ENCODE results near the gene CCDC93.

GRCh38 chr2:117968722-117969121 lies 45.1 kb downstream of the CCDC93 start:
- TF ChIP-seq CTCF (IDR thresholded peaks at IDR 0.05; ENCODE audit: low read depth, low read length) (no peak), POLR2A (IDR thresholded peaks at IDR 0.05; ENCODE audit: extremely low read depth, insufficient read length) (no peak), MAX (IDR thresholded peaks at IDR 0.05; ENCODE audit: low read depth, low read length) (no peak)
